Endothelial cell (in vitro differentiated cells): Measurements from ENCODE around the gene KCNQ4. TPM values are rescaled to one million over a fixed set of nuclear protein-coding genes. Genes with fewer than 3 reads are reported as not detected.

Source experiments
- DNase-seq: peaks from one replicate; pipeline ENCODE4 v3.0.0; 2021; ENCODE audit warnings: low spot score
- H3K27ac Mint-ChIP-seq: one replicate; pipeline ENCODE4 v1.8.0; 2021; ENCODE audit warnings: mixed read lengths, inconsistent platforms; ENCODE audit not compliant: unreplicated experiment
- H3K27me3 Mint-ChIP-seq: one replicate; pipeline ENCODE4 v1.8.0; 2021; ENCODE audit warnings: mild to moderate bottlenecking, moderate library complexity, mixed read lengths, inconsistent platforms; ENCODE audit not compliant: unreplicated experiment
- H3K36me3 Mint-ChIP-seq: one replicate; pipeline ENCODE4 v1.8.0; 2021; ENCODE audit warnings: mild to moderate bottlenecking, low read depth, mixed read lengths, inconsistent platforms; ENCODE audit not compliant: unreplicated experiment
- H3K4me1 Mint-ChIP-seq: one replicate; pipeline ENCODE4 v1.8.0; 2021; ENCODE audit warnings: mild to moderate bottlenecking, mixed read lengths, inconsistent platforms; ENCODE audit not compliant: unreplicated experiment
- H3K4me3 Mint-ChIP-seq: one replicate; pipeline ENCODE4 v1.8.0; 2021; ENCODE audit warnings: mild to moderate bottlenecking, mixed read lengths, inconsistent platforms; ENCODE audit not compliant: unreplicated experiment
- H3K9me3 Mint-ChIP-seq: one replicate; pipeline ENCODE4 v1.8.0; 2021; ENCODE audit warnings: mixed read lengths, inconsistent platforms; ENCODE audit not compliant: unreplicated experiment
- CTCF ChIP-seq: fragments of 200-600 bp; sonication (generic); IDR thresholded peaks from one replicate; pipeline ENCODE4 v1.5.0; 2021; ENCODE audit warnings: antibody characterized with exemption; ENCODE audit not compliant: unreplicated experiment
- total RNA-seq: library from RNA; stranded (reverse); fragmentation: NEBNext Ultra II Directional; extraction: Animal tissue kit (Norgen Biotek cat#: 25700); gene quantifications from one replicate; pipeline ENCODE4 v1.2.1, GENCODE V29; 2021; ENCODE audit not compliant: unreplicated experiment

KCNQ4 gene
- total RNA-seq, 1 donor from 2014 or later, result 1.5 TPM

GRCh38 chr1:40792036-40792435 lies 8.4 kb downstream of the KCNQ4 start:
- TF ChIP-seq CTCF, result no peak
- no peak overlapping the region for H3K4me3 Mint-ChIP-seq
- H3K27me3 Mint-ChIP-seq, result peaks cover 13% of the 10 kb centered on the region
- H3K4me1 Mint-ChIP-seq, result peaks cover 1% of the 10 kb centered on the region
- no peaks in the 10 kb centered on the region for H3K36me3 Mint-ChIP-seq
- no peak for DNase-seq
- H3K9me3 Mint-ChIP-seq, result no peaks in the 10 kb centered on the region
- no peak overlapping the region for H3K27ac Mint-ChIP-seq

- Mint-ChIP-seq H3K4me3 (peak overlapping the region; percentile 16), H3K4me1 (peaks cover 7% of the 10 kb centered on the region), H3K27me3 (peaks cover 10% of the 10 kb centered on the region), H3K36me3 (no peaks in the 10 kb centered on the region), H3K27ac (no peak overlapping the region), H3K9me3 (no peaks in the 10 kb centered on the region)
- no peak for TF ChIP-seq CTCF
- DNase-seq, result no peak
Observed at GRCh38 chr1:40793617-40794016, 10.0 kb downstream of the KCNQ4 start.

GRCh38 chr1:40794048-40794447 lies 10.5 kb downstream of the KCNQ4 start:
- no peak overlapping the region for H3K27ac Mint-ChIP-seq
- H3K36me3 Mint-ChIP-seq, result no peaks in the 10 kb centered on the region
- H3K9me3 Mint-ChIP-seq, result no peaks in the 10 kb centered on the region
- peaks cover 7% of the 10 kb centered on the region for H3K4me1 Mint-ChIP-seq
- no peak for TF ChIP-seq CTCF
- H3K27me3 Mint-ChIP-seq, result peaks cover 10% of the 10 kb centered on the region
- H3K4me3 Mint-ChIP-seq, result no peak overlapping the region
- DNase-seq, result no peak

GRCh38 chr1:40794974-40795715 lies 11.6 kb downstream of the KCNQ4 start:
- Mint-ChIP-seq H3K27me3 (peaks cover 9% of the 10 kb centered on the region), H3K9me3 (no peaks in the 10 kb centered on the region), H3K27ac (no peak overlapping the region), H3K36me3 (no peaks in the 10 kb centered on the region), H3K4me3 (no peak overlapping the region), H3K4me1 (peaks cover 7% of the 10 kb centered on the region)
- TF ChIP-seq CTCF, result no peak
- no peak for DNase-seq

- no peaks in the 10 kb centered on the region for H3K36me3 Mint-ChIP-seq
- no peak overlapping the region for H3K27ac Mint-ChIP-seq
- H3K4me3 Mint-ChIP-seq, result no peak overlapping the region
- peaks cover 7% of the 10 kb centered on the region for H3K4me1 Mint-ChIP-seq
- H3K27me3 Mint-ChIP-seq, result peaks cover 12% of the 10 kb centered on the region
- no peak for TF ChIP-seq CTCF
- H3K9me3 Mint-ChIP-seq, result no peaks in the 10 kb centered on the region
- DNase-seq, result no peak
Observed at GRCh38 chr1:40795811-40796586, 12.4 kb downstream of the KCNQ4 start.
